ENCODE results near the gene LRMDA.

Gene LRMDA

DNA sequence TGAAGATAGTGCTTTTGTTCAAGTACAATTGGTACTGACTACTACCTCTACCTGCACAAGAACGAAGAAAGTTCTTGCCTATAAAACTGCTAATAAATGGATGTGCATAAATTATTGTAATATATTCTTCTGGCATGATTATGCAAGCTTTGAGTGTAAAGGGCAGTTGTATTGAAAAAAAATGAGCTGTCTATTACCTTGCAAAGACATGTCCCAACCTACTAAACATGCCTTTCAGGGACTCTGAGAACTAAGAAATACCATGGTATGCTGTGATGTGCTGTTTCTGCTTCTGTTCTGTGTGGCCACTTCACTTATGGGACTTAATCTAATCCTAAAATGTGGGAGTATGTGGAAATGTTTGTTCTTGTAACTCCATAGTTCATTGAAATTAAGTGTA, 1083.4 kb downstream of the LRMDA start (continued):
- TF ChIP-seq, protein P1, sequence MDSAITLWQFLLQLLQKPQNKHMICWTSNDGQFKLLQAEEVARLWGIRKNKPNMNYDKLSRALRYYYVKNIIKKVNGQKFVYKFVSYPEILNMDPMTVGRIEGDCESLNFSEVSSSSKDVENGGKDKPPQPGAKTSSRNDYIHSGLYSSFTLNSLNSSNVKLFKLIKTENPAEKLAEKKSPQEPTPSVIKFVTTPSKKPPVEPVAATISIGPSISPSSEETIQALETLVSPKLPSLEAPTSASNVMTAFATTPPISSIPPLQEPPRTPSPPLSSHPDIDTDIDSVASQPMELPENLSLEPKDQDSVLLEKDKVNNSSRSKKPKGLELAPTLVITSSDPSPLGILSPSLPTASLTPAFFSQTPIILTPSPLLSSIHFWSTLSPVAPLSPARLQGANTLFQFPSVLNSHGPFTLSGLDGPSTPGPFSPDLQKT (IDR thresholded peaks at IDR 0.05; ENCODE audit: borderline replicate concordance, low read depth, low read length) = no peak
- TF ChIP-seq ZNF423 (tag by site-specific recombination; IDR thresholded peaks at IDR 0.05) (no peak), ZNF558 (tag by site-specific recombination; IDR thresholded peaks at IDR 0.05) (no peak), ZNF221 (tag by site-specific recombination; IDR thresholded peaks at IDR 0.05; ENCODE audit: borderline replicate concordance) (no peak), ZFP41 (tag by site-specific recombination; IDR thresholded peaks at IDR 0.05; ENCODE audit: borderline replicate concordance) (no peak)
- TF ChIP-seq, protein P2, sequence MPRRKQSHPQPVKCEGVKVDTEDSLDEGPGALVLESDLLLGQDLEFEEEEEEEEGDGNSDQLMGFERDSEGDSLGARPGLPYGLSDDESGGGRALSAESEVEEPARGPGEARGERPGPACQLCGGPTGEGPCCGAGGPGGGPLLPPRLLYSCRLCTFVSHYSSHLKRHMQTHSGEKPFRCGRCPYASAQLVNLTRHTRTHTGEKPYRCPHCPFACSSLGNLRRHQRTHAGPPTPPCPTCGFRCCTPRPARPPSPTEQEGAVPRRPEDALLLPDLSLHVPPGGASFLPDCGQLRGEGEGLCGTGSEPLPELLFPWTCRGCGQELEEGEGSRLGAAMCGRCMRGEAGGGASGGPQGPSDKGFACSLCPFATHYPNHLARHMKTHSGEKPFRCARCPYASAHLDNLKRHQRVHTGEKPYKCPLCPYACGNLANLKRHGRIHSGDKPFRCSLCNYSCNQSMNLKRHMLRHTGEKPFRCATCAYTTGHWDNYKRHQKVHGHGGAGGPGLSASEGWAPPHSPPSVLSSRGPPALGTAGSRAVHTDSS (tag by site-specific recombination; IDR thresholded peaks at IDR 0.05) = no peak
- TF ChIP-seq, protein P3, sequence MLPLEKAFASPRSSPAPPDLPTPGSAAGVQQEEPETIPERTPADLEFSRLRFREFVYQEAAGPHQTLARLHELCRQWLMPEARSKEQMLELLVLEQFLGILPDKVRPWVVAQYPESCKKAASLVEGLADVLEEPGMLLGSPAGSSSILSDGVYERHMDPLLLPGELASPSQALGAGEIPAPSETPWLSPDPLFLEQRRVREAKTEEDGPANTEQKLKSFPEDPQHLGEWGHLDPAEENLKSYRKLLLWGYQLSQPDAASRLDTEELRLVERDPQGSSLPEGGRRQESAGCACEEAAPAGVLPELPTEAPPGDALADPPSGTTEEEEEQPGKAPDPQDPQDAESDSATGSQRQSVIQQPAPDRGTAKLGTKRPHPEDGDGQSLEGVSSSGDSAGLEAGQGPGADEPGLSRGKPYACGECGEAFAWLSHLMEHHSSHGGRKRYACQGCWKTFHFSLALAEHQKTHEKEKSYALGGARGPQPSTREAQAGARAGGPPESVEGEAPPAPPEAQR (tag by site-specific recombination; IDR thresholded peaks at IDR 0.05) = no peak

DNA sequence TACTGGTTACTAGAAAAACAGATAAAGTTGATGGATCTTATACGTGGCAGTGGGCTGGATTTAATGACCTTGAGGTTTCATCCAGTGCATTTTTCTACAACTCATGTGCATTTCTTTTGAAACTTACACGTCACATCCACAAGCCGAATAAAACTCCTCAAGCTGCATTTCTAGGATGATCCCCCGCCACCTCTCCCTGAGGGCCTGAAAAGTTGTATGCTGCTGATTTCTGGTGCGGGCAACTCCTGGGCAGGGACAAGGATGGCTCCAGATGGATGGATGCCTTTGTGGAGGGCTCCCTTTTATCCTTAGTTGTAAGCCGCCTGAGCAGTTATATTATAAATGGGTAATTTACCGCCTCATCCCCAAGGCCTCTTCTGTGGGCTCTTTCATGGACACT, 1091.1 kb downstream of the LRMDA start:
- CTCF ChIA-PET = interaction anchor here (1.0 kb wide), 1 partner anchor 23 kb away, joined by 3 read pairs; no protein-coding TSS in a partner anchor
- TF ChIP-seq ZNF138 (tag by site-specific recombination; IDR thresholded peaks at IDR 0.05; ENCODE audit: borderline replicate concordance) (no peak), SP7 (tag by site-specific recombination; IDR thresholded peaks at IDR 0.05) (no peak), ZNF394 (tag by site-specific recombination; IDR thresholded peaks at IDR 0.05; ENCODE audit: borderline replicate concordance) (no peak), GLIS1 (tag by site-specific recombination; IDR thresholded peaks at IDR 0.05) (no peak), ZNF658 (tag by site-specific recombination; IDR thresholded peaks at IDR 0.05) (no peak), ZBTB1 (tag by site-specific recombination; IDR thresholded peaks at IDR 0.05) (no peak), ZNF530 (tag by site-specific recombination; IDR thresholded peaks at IDR 0.05; ENCODE audit: low read depth) (no peak), ZNF202 (tag by site-specific recombination; IDR thresholded peaks at IDR 0.05; ENCODE audit: borderline replicate concordance) (no peak), ZNF112 (tag by site-specific recombination; IDR thresholded peaks at IDR 0.05) (no peak), SCRT1 (tag by site-specific recombination; IDR thresholded peaks at IDR 0.05; ENCODE audit: borderline replicate concordance) (no peak), ZNF239 (tag by site-specific recombination; IDR thresholded peaks at IDR 0.05) (no peak), SETDB1 (IDR thresholded peaks at IDR 0.05; ENCODE audit: insufficient read length, low read length) (no peak), ZNF585B (tag by site-specific recombination; IDR thresholded peaks at IDR 0.05) (no peak)
- TF ChIP-seq, protein P4, sequence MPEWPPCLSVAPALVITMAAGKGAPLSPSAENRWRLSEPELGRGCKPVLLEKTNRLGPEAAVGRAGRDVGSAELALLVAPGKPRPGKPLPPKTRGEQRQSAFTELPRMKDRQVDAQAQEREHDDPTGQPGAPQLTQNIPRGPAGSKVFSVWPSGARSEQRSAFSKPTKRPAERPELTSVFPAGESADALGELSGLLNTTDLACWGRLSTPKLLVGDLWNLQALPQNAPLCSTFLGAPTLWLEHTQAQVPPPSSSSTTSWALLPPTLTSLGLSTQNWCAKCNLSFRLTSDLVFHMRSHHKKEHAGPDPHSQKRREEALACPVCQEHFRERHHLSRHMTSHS (tag by site-specific recombination; IDR thresholded peaks at IDR 0.05) = no peak
- TF ChIP-seq, protein P5, sequence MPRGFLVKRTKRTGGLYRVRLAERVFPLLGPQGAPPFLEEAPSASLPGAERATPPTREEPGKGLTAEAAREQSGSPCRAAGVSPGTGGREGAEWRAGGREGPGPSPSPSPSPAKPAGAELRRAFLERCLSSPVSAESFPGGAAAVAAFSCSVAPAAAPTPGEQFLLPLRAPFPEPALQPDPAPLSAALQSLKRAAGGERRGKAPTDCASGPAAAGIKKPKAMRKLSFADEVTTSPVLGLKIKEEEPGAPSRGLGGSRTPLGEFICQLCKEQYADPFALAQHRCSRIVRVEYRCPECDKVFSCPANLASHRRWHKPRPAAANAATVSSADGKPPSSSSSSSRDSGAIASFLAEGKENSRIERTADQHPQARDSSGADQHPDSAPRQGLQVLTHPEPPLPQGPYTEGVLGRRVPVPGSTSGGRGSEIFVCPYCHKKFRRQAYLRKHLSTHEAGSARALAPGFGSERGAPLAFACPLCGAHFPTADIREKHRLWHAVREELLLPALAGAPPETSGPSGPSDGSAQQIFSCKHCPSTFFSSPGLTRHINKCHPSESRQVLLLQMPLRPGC (tag by site-specific recombination; IDR thresholded peaks at IDR 0.05) = no peak
- TF ChIP-seq, protein P6, sequence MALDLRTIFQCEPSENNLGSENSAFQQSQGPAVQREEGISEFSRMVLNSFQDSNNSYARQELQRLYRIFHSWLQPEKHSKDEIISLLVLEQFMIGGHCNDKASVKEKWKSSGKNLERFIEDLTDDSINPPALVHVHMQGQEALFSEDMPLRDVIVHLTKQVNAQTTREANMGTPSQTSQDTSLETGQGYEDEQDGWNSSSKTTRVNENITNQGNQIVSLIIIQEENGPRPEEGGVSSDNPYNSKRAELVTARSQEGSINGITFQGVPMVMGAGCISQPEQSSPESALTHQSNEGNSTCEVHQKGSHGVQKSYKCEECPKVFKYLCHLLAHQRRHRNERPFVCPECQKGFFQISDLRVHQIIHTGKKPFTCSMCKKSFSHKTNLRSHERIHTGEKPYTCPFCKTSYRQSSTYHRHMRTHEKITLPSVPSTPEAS (tag by site-specific recombination; IDR thresholded peaks at IDR 0.05) = no peak
- TF ChIP-seq, protein P7, sequence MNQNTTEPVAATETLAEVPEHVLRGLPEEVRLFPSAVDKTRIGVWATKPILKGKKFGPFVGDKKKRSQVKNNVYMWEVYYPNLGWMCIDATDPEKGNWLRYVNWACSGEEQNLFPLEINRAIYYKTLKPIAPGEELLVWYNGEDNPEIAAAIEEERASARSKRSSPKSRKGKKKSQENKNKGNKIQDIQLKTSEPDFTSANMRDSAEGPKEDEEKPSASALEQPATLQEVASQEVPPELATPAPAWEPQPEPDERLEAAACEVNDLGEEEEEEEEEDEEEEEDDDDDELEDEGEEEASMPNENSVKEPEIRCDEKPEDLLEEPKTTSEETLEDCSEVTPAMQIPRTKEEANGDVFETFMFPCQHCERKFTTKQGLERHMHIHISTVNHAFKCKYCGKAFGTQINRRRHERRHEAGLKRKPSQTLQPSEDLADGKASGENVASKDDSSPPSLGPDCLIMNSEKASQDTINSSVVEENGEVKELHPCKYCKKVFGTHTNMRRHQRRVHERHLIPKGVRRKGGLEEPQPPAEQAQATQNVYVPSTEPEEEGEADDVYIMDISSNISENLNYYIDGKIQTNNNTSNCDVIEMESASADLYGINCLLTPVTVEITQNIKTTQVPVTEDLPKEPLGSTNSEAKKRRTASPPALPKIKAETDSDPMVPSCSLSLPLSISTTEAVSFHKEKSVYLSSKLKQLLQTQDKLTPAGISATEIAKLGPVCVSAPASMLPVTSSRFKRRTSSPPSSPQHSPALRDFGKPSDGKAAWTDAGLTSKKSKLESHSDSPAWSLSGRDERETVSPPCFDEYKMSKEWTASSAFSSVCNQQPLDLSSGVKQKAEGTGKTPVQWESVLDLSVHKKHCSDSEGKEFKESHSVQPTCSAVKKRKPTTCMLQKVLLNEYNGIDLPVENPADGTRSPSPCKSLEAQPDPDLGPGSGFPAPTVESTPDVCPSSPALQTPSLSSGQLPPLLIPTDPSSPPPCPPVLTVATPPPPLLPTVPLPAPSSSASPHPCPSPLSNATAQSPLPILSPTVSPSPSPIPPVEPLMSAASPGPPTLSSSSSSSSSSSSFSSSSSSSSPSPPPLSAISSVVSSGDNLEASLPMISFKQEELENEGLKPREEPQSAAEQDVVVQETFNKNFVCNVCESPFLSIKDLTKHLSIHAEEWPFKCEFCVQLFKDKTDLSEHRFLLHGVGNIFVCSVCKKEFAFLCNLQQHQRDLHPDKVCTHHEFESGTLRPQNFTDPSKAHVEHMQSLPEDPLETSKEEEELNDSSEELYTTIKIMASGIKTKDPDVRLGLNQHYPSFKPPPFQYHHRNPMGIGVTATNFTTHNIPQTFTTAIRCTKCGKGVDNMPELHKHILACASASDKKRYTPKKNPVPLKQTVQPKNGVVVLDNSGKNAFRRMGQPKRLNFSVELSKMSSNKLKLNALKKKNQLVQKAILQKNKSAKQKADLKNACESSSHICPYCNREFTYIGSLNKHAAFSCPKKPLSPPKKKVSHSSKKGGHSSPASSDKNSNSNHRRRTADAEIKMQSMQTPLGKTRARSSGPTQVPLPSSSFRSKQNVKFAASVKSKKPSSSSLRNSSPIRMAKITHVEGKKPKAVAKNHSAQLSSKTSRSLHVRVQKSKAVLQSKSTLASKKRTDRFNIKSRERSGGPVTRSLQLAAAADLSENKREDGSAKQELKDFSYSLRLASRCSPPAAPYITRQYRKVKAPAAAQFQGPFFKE (tag by site-specific recombination; IDR thresholded peaks at IDR 0.05; ENCODE audit: borderline replicate concordance) = no peak

More for the DNA sequence above, 1091.1 kb downstream of the LRMDA start:
- POLR2A ChIA-PET = no interaction called here
- no peaks in the 10 kb centered on the region for H3K4me1 ChIP-seq (ENCODE audit: control insufficient read depth, insufficient read depth, low read length)
- no peak overlapping the region for H3K27ac ChIP-seq (ENCODE audit: extremely low read depth, low read depth, low read length)
- no peaks in the 10 kb centered on the region for H3K36me3 ChIP-seq (ENCODE audit: control insufficient read depth in 2 of 2, insufficient read depth in 1 of 2, low read length in 2 of 2)
- H3K9me3 ChIP-seq (ENCODE audit: control insufficient read depth, insufficient read depth, low read depth, low read length) = no peaks in the 10 kb centered on the region
- H3K4me3 ChIP-seq (ENCODE audit: low read depth, low read length) = no peak overlapping the region
